IMR-90 (cell line): ENCODE measurements around the gene ATXN10.

ENCODE experiments used
- BHLHE40 ChIP-seq: fragments of 150-350 bp; IDR thresholded peaks from 2 replicates; pipeline ENCODE4 v1.6.1; 2016; ENCODE audit warnings: mild to moderate bottlenecking, low read depth, low read length
- CEBPB ChIP-seq: IDR thresholded peaks from 2 replicates; pipeline ENCODE4 v1.6.1; 2012; ENCODE audit warnings: low read depth, low read length, improper control_type of control experiment
- MAFK ChIP-seq: IDR thresholded peaks from 2 replicates; pipeline ENCODE4 v1.6.1; 2012; ENCODE audit warnings: low read depth, low read length, improper control_type of control experiment
- MAZ ChIP-seq: IDR thresholded peaks from 2 replicates; pipeline ENCODE4 v1.6.1; 2012; ENCODE audit warnings: low read depth, mild to moderate bottlenecking, low read length, improper control_type of control experiment, moderate library complexity, borderline replicate concordance
- MXI1 ChIP-seq: IDR thresholded peaks from 2 replicates; pipeline ENCODE4 v1.6.1; 2012; ENCODE audit warnings: low read depth, mild to moderate bottlenecking, low read length, moderate library complexity, borderline replicate concordance
- NFE2L2 ChIP-seq: fragments of 150-350 bp; IDR thresholded peaks from 2 replicates; pipeline ENCODE4 v1.6.1; 2016; ENCODE audit warnings: low read depth, mild to moderate bottlenecking, low read length
- POLR2A ChIP-seq: IDR thresholded peaks from 2 replicates; pipeline ENCODE4 v1.6.1; 2012; ENCODE audit warnings: mild to moderate bottlenecking, low read depth, low read length
- TF ChIP-seq, protein P1 (sequence below): conservative IDR thresholded peaks from 2 replicates; pipeline ENCODE4 v1.5.1; 2012; ENCODE audit warnings: mild to moderate bottlenecking, low read depth, low read length, improper control_type of control experiment
- TF ChIP-seq, protein P2 (sequence below): fragments of 150-350 bp; IDR thresholded peaks from 2 replicates; pipeline ENCODE4 v1.6.1; 2017; ENCODE audit warnings: mild to moderate bottlenecking, antibody characterized with exemption, low read length, low read depth

DNA sequence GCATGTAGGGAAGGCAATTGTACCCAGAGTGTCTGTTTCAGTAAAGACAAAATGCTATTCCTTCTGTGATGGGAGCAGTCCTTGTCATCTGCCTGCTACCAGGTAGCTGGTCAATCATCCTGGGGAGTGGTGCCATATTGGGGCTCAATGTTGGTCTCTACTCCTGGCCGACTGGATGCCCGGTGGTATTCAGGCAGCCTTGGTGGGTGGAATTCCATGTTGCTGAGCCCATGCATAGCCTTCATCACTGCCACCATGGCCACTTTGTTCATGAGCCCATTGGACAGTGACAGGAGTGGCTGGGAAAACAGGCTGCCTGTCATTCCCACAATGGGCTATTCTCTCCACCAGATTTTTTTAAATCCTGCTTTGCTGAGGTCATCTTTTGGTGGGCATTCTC is 184.3 kb downstream of the ATXN10 start:
- TF ChIP-seq POLR2A (no peak), MXI1 (no peak), CEBPB (no peak), MAFK (no peak), BHLHE40 (no peak), NFE2L2 (no peak), MAZ (no peak)
- TF ChIP-seq, protein P1, sequence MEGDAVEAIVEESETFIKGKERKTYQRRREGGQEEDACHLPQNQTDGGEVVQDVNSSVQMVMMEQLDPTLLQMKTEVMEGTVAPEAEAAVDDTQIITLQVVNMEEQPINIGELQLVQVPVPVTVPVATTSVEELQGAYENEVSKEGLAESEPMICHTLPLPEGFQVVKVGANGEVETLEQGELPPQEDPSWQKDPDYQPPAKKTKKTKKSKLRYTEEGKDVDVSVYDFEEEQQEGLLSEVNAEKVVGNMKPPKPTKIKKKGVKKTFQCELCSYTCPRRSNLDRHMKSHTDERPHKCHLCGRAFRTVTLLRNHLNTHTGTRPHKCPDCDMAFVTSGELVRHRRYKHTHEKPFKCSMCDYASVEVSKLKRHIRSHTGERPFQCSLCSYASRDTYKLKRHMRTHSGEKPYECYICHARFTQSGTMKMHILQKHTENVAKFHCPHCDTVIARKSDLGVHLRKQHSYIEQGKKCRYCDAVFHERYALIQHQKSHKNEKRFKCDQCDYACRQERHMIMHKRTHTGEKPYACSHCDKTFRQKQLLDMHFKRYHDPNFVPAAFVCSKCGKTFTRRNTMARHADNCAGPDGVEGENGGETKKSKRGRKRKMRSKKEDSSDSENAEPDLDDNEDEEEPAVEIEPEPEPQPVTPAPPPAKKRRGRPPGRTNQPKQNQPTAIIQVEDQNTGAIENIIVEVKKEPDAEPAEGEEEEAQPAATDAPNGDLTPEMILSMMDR = no peak
- TF ChIP-seq, protein P2, sequence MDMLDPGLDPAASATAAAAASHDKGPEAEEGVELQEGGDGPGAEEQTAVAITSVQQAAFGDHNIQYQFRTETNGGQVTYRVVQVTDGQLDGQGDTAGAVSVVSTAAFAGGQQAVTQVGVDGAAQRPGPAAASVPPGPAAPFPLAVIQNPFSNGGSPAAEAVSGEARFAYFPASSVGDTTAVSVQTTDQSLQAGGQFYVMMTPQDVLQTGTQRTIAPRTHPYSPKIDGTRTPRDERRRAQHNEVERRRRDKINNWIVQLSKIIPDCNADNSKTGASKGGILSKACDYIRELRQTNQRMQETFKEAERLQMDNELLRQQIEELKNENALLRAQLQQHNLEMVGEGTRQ = no peak
